Adipose tissue (tissue), 3 donors: ENCODE results near the gene SIK3. TPM values are rescaled to one million over a fixed set of nuclear protein-coding genes. Genes with fewer than 3 reads are reported as not detected.

Experiments used
- H3K27ac ChIP-seq: one replicate; pipeline ENCODE4 v1.5.1; 2013; ENCODE audit warnings: low read depth, low read length
- WGBS, 3 donors: extraction: QIAGEN DNeasy Blood & Tissue Kit; methylation state at CpG; one replicate each; pipeline ENCODE4 v1.1.7; 2013; 5-methylcytosine and 5-hydroxymethylcytosine counted together
- polyA plus RNA-seq, 3 donors: library from polyadenylated mRNA; stranded (reverse); fragments of 200-250 nt; gene quantifications; one replicate each; pipeline ENCODE4 v1.2.3, GENCODE V29; 2013
- donor health status: healthy with polysubstance abuse.
- donor health status: Bipolar disorder and iron deficiency.
- donor health status: healthy.

Gene SIK3
- polyA plus RNA-seq, 3 donors: 8.5 to 13.8 (median 11.2) TPM

DNA sequence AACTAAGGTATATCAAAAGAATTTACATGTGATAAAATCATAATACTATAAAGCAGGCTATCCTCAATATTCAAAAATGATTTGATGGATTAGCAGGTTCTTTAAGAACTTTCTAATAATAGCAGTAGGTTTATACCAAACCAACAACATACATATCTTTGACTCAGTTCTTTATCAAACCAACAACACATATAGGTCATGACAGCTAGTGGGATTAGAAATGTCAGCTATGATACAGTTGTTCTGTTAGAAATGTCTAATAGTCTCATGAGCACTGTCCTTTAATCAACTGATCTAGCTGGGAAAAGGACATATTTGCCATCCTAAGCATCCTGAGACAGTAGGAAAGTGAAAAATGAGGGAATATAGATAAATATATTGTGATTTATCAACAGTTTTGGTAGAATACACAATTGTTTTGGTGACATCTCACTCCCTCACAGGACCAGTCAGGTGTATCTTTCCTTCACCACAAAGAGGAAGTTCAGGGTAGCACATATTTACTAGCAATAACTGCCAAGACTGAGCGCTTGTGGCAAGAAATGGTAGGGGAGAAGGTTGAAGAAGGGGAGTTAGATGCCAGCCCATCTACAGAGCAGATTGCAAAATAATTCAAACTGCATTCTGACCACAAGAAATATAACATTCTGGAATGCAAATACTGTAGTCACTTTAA, 170.0 kb downstream of the SIK3 start:
- 57 to 84% (median 67%) methylated on average over 1 of the region's 1 CpG for WGBS, 3 donors
- H3K27ac ChIP-seq: no peak overlapping the region

DNA sequence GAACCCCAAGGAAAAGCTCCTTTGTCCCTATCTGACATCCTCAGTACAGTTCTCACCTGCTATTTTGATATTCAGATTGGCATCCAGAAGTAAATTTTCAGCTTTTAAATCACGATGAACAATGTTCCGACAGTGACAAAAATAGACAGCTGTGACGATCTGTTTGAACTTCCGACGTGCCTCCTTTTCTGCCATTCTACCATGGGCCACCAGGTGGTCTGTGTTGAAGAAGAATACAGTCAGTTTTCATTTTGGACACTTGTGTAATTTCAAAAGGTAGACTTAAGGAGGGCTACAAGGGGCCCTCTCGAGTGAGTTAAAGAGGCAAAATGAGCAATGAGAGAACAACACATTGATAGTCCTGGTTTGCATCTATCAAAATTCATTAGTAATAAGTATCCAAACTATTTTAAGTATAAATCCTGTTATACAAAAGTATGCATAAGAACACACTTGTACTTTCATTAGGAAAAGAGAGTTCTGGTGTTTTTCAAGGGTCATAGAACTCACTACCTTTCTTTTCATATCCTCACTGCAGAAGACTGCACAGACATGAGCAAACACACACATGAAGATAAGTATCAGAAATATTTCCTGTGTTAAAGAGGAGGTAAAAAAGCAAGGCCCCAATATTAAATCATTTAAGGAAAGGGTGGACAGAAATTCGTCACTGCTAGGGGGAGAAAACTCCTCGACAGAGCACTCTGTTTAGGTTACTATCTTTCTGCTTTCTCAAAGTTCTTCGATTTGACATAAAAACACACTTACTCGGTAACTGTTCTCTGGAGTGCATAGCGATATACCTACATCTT, 170.9 kb downstream of the SIK3 start:
- no peak overlapping the region for H3K27ac ChIP-seq
- WGBS, 3 donors: 69 to 81% (median 73%) methylated on average over 11 of the region's 11 CpGs

DNA sequence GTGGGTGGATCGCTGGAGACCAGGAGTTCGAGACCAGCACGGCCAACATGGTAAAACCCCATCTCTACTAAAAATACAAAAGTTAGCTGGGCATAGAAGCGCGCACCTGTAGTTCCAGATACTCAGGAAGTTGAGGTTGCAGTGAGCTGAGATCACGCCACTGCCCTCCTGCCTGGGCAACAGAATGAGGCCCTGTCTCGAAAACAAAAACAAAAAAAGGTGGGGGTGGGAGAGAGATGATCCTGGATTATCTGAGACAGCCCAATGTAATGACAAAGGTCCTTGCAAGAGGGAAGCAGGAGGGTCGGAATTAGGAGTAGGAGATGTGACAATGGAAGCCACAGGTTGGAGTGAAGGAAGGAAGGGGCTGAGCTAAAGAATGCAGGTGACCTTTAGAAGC, 173.2 kb downstream of the SIK3 start:
- WGBS, 3 donors: 87 to 91% (median 88%) methylated on average over 8 of the region's 8 CpGs
- no peak overlapping the region for H3K27ac ChIP-seq

DNA sequence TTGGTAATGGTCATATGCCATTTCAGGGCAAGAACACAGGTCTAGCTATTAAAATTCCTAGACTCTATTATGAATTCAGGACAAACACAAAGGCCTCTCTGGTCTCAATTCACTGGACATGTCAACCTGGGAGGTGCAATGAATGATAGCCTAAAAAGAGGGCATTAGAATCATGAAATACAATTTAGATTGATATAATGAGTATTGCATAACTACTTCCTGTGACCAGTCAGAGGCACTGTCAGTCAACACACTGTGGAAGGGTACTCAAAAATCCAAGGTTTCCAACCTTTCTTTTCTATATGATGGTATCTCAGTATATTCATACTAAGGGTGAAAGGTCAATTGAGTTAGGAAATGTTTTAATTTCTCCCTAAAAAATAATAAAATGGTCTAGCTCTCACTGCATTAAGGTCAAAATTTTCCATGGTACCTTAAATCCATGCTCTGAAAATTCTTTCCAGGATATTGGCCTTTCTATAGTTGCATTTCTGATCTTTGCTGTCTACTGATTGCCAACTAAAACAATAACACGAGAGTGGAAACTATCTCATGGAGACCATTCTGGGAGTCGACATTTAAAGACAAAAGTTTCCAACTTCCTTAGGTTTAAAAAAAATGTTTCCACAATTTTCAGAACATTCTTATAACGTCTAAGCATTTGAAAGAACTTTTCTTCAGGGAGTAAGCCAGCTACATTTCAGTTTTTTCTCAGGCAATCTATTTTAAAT, 179.1 kb downstream of the SIK3 start:
- WGBS, 3 donors: 63 to 71% (median 65%) methylated on average over 3 of the region's 3 CpGs
- H3K27ac ChIP-seq: no peak overlapping the region

DNA sequence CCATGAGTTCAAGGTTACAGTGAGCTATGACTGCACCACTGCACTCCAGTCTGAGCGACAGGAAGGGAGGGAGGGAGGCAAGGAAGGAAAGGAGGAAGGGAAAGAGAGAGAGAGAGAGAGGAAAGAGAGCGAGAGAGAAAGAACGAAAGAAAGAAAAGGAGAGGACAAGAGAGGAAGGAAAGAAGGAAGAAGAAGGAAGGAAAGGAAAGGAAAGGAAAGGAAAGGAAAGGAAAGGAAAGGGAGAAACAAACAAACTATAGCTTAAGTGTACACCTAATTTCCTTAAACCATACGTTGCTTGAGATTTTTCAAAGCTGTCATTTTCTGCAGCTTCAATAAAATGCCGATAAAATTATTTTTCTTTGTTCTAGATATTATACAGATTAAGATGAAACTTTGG, 180.6 kb downstream of the SIK3 start:
- 75 to 89% (median 75%) methylated on average over 5 of the region's 5 CpGs for WGBS, 3 donors
- no peak overlapping the region for H3K27ac ChIP-seq

DNA sequence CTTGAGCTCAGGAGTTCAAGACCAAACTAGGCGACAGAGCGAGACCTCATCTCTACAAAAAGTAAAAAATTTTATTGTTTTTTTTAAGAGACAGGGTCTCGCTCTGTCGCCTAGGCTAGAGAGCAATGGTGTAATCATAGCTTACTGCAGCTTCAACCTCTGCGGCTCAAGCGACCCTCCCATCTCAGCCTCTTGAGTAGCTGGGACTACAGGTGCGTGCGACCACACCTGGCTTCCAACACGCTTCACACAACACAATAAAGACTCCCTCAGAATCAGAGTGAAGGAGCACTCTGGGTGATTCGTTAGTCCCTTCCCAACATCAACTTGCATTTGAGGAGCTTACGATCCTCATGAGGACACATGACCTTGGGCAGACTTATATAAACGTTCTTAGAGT, 181.3 kb downstream of the SIK3 start:
- WGBS, 3 donors: 94 to 97% (median 96%) methylated on average over 12 of the region's 12 CpGs

GRCh38 chr11:116916052-116916451, 182.2 kb downstream of the SIK3 start:
- whole genome bisulfite sequencing, 3 donors: 95 to 100% (median 98%) methylated on average over 2 of the region's 2 CpGs
- no peak overlapping the region for H3K27ac ChIP-seq

More for the DNA sequence above, 181.3 kb downstream of the SIK3 start:
- no peak overlapping the region for H3K27ac ChIP-seq

DNA sequence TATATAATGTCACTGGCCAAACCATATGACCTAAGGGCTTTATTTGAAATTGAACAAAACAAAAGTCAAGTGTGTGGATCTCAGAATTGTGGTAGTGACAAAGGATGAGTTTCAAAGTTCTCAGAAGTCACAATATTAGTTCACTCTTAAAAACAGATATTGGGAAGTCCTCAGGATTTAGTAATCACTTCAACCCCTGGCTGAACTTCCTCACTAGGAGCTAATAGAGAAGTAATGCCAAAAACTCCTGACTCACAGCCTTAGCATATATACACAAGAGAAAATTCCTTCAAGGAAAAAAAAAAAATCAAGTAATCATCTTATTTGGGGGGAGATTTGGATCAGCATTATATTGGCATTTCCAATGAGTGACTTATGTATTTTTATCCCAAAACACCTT, 185.2 kb downstream of the SIK3 start:
- no peak overlapping the region for H3K27ac ChIP-seq

DNA sequence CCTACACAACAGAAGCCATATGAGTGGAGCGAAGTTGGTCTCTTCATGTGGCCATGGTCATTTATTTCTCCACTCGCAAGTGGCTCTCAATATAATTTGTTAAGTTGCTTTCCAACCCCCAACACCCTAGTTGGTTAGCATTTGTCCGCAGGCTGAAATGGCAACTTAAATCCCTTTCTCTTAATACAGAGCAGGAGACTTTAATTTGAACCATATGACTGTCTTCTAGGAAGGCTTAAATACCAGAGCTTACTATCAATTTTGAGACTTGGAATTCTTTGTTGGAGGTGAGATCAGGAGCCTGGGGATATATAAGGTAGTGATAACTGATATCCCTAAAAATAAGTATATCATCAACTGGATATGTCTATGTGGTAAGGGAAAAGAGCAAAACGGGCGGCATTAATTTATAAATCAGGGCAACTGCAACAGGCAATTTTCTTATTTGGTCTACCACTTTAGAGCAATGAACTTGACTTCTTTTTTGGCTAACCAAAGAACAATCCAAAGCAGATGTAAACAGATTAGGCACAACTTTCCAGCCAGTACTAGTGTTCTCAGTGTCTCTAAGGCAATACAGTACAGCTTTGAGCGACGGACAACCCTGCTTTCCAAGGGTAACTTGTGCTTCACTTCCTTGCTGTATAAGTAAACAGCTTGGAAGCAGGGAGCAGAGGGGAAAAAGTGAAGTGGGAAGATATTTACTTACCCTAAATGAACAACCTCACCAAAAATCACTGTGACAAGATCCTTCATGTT, 186.1 kb downstream of the SIK3 start:
- H3K27ac ChIP-seq: no peak overlapping the region
- WGBS, 3 donors: 87 to 96% (median 94%) methylated on average over 7 of the region's 7 CpGs

- no peak overlapping the region for H3K27ac ChIP-seq
- WGBS, 3 donors: 90 to 93% (median 92%) methylated on average over 4 of the region's 4 CpGs
Observed at GRCh38 chr11:116910847-116911246, 187.4 kb downstream of the SIK3 start.

- 67 to 100% (median 82%) methylated on average over 2 of the region's 2 CpGs for WGBS, 3 donors
- no peak overlapping the region for H3K27ac ChIP-seq
Observed at GRCh38 chr11:116910378-116910777, 187.8 kb downstream of the SIK3 start.

GRCh38 chr11:116909245-116909644, 189.0 kb downstream of the SIK3 start:
- WGBS, 3 donors: 88 to 100% (median 91%) methylated on average over 1 of the region's 1 CpG
- no peak overlapping the region for H3K27ac ChIP-seq

GRCh38 chr11:116906479-116906878, 191.7 kb downstream of the SIK3 start:
- 47 to 81% (median 51%) methylated on average over 6 of the region's 6 CpGs for WGBS, 3 donors
- no peak overlapping the region for H3K27ac ChIP-seq

DNA sequence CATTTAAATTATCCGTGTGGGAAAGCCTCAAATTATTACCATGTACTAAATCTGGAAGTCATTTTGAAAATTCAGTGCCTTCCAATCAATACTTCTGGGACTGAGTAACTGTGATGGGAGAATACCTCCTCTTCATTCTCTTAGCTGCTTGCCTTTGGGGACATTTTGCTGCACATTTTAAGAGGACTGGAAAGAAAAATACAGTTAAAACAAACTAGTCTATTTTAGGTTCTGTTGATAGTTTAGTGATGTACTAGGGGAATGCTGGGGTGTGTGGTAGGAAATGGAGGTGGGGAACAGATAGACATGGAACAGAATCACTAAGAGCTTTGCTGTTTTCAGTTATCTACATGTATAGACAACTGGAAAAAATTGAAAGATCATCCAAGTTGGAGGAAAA, 195.1 kb downstream of the SIK3 start:
- H3K27ac ChIP-seq: no peak overlapping the region
- 68 to 76% (median 71%) methylated on average over 1 of the region's 1 CpG for WGBS, 3 donors

- 95 to 96% (median 96%) methylated on average over 2 of the region's 2 CpGs for WGBS, 3 donors
Observed at GRCh38 chr11:116901964-116902688, 196.1 kb downstream of the SIK3 start.

DNA sequence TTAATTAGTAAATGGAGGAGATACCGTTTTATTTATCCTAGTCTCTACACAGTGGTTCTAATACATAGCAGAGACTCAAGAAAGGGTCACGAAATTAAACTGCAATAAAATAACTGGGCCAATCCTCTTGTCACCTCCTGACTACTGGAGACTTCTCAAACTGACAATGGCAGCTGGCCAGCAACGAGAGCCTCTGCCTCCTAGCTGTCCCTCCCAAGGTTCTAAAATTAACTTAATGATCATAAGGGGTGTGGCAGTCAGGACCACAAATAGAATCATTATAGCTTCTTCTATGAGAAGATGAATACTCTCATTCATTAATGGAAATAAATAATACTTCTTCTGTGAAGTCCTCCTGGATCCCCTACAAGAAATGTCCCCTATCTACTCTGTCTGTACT, 197.0 kb downstream of the SIK3 start:
- H3K27ac ChIP-seq: no peak overlapping the region
- 71 to 85% (median 76%) methylated on average over 3 of the region's 3 CpGs for WGBS, 3 donors

More at GRCh38 chr11:116901964-116902688, 196.1 kb downstream of the SIK3 start:
- H3K27ac ChIP-seq: no peak overlapping the region

GRCh38 chr11:116896211-116896610, 202.0 kb downstream of the SIK3 start:
- WGBS, 3 donors: 95% methylated on average over 8 of the region's 8 CpGs
- H3K27ac ChIP-seq: no peak overlapping the region
